ENCODE results near the gene RNU7-1. TPM values are rescaled to one million over a fixed set of nuclear protein-coding genes. Genes with fewer than 3 reads are reported as not detected.
A peak's percentile ranks its signal among the peaks of the same experiment; 100 is the strongest.

Gene RNU7-1
- polyA plus RNA-seq, 1 experiment = not detected

DNA sequence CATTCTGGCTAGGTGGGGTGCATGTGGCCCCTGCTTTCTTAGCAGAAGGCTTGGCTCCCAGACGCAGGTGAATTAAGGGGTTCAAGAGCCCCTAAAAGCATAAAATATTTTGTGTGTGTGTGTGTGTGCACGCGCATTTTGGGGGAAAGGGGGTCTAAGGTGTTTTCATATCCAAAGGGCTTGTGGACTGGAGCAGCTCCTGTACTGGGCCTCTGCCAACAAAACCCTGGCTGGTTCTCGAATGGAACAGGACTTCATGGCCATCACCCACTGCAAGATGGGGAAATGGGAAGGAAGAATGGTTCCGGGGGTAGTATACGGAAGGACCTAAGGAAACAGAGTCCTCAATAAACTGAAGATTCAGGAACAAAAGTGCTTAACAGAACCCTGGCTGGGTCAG, 19.8 kb upstream of the RNU7-1 start:
- POLR2A ChIA-PET = interaction anchor here (0.5 to 1.3 kb wide), 2 partner anchors 20 to 415 kb away, joined by 3 to 13 read pairs; partner anchors contain the start of gene C12orf57
- H3K27me3 ChIP-seq (ENCODE audit: control insufficient read depth, insufficient read depth, low read length) = no peaks in the 10 kb centered on the region
- no peak for DNase-seq (ENCODE audit: low read depth)
- peaks cover 13% of the 10 kb centered on the region for H3K36me3 ChIP-seq (ENCODE audit: control insufficient read depth, insufficient read depth, low read length)
- CTCF ChIA-PET = interaction anchor here (0.7 to 6.6 kb wide), 20 partner anchors 10 to 189 kb away, joined by 3 to 129 read pairs (median 8); partner anchors contain the start of genes C1RL, ENO2, LRRC23 and PHB2
- TF ChIP-seq, protein P1, sequence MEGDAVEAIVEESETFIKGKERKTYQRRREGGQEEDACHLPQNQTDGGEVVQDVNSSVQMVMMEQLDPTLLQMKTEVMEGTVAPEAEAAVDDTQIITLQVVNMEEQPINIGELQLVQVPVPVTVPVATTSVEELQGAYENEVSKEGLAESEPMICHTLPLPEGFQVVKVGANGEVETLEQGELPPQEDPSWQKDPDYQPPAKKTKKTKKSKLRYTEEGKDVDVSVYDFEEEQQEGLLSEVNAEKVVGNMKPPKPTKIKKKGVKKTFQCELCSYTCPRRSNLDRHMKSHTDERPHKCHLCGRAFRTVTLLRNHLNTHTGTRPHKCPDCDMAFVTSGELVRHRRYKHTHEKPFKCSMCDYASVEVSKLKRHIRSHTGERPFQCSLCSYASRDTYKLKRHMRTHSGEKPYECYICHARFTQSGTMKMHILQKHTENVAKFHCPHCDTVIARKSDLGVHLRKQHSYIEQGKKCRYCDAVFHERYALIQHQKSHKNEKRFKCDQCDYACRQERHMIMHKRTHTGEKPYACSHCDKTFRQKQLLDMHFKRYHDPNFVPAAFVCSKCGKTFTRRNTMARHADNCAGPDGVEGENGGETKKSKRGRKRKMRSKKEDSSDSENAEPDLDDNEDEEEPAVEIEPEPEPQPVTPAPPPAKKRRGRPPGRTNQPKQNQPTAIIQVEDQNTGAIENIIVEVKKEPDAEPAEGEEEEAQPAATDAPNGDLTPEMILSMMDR (IDR thresholded peaks at IDR 0.05; ENCODE audit: insufficient read depth, low read depth, low read length) = no peak
- H3K4me3 ChIP-seq (ENCODE audit: low read depth, low read length) = no peak overlapping the region

DNA sequence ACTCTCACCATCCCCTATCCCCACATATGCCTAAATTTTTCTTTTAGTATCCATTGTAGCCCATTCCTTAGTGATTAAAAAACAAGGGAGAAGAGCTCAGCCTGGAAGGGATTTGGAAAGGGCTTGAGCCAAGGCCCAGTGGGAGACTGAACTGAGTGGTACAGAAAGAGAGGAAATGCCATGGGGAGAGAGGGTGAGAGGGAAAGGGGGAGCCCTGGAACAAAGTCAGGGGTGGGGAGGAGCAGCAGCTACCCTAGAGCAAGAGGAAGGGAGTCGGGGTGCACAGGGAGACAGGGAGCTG, 18.4 kb upstream of the RNU7-1 start:
- ChIA-PET POLR2A (interaction anchor here (0.8 to 1.3 kb wide), 4 partner anchors 11 to 135 kb away, joined by 3 to 13 read pairs (median 4); partner anchors contain the start of genes C12orf57, C1S and SPSB2), CTCF (interaction anchor here (0.7 to 6.6 kb wide), 18 partner anchors 12 to 220 kb away, joined by 3 to 129 read pairs (median 8); partner anchors contain the start of genes C12orf57, C1RL, LRRC23 and PHB2)
- no peak overlapping the region for H3K4me3 ChIP-seq (ENCODE audit: low read depth, low read length)

DNA sequence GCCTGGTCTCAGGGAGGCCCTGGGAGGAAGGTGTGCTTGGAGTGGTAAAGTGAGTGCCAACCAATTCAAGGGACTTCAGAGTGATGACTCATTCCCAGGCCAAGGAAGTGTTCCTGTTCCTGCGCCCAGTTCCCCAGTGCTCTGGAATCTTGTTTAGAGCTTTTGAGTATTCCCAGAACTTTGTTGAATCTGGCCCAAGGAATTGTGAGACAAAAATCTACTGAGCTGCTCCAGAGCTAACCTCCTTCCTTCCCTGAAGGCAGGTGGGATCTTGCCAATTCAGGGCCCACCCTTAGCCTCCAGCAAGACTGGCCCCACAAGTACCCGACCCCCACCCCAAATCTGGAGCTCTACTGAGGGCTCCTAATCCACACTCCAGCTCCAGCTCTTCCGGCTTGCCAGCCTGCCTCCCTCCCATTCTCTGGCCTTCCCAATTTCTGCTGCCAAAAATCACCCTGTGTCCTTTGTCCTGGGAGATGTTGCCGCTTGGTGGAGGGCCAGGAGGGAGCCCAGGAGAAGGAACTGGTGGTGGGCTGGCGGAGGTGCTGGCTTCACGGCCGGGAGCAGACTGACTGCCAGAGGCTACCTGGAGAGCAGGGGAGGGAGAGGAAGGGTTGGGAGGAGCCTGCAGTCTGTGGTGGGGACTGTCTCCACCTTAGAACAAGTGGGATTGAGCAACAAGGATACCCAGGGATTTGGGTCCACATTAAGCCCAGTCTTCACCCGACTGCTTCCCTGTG, 17.9 kb upstream of the RNU7-1 start:
- Histone ChIP-seq H3K27me3 (ENCODE audit: control insufficient read depth, insufficient read depth, low read length) (no peaks in the 10 kb centered on the region), H3K36me3 (ENCODE audit: control insufficient read depth, insufficient read depth, low read length) (peaks cover 13% of the 10 kb centered on the region), H3K4me3 (ENCODE audit: low read depth, low read length) (peak overlapping the region; percentile 55)
- TF ChIP-seq, protein P1 (IDR thresholded peaks at IDR 0.05; ENCODE audit: insufficient read depth, low read depth, low read length) = no peak
- ChIA-PET CTCF (interaction anchor here (0.7 to 6.6 kb wide), 19 partner anchors 13 to 219 kb away, joined by 3 to 129 read pairs (median 8); partner anchors contain the start of genes C12orf57, C1RL, LRRC23 and PHB2), POLR2A (interaction anchor here (0.5 to 1.3 kb wide), 5 partner anchors 12 to 157 kb away, joined by 3 to 5 read pairs (median 4); partner anchors contain the start of genes C1S, SPSB2 and TPI1)
- DNase-seq (ENCODE audit: low read depth) = peak; percentile 68

More for the DNA sequence above, 18.4 kb upstream of the RNU7-1 start:
- DNase-seq (ENCODE audit: low read depth) = no peak
- TF ChIP-seq, protein P1 (IDR thresholded peaks at IDR 0.05; ENCODE audit: insufficient read depth, low read depth, low read length) = no peak
- H3K36me3 ChIP-seq (ENCODE audit: control insufficient read depth, insufficient read depth, low read length) = peaks cover 13% of the 10 kb centered on the region
- no peaks in the 10 kb centered on the region for H3K27me3 ChIP-seq (ENCODE audit: control insufficient read depth, insufficient read depth, low read length)

DNA sequence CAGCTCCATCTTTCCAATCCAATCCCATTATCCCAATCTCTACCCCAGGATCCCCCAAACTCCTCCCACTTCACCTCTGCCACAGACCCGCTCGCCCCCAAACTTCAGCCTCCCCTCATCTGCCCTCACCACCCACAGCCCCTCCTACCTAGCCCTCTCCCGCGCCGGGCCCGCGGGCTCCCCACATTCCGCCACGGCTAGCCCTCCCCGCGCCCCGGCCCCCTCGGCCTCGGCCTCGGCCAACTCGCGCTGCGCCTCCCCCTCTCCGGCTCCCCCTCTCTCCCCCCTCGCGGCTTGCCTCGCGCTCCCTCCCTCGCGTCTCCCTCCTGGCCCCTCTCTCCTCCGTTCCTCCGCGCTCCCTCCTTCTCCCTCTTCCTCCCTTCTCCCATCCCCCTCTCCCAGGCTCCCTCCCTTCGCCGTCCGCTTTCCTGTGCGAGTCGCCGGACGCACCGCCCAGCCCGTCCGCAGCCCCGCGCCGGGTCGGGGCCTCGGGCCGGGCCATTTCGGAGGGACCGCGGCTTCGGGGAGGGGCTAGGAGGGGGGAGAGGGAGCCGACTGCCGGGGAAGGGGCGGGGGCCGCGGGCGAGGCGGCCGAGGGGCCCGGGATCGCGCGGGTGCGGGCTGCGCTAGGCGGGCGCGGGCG, 16.1 kb upstream of the RNU7-1 start, which contains the start of gene ATN1:
Gene ATN1 (plus strand): TSS at position 581 of the 643 bp plus-strand sequence. CDS start 6,043 bp downstream, outside the sequence.
- TF ChIP-seq, protein P1 (IDR thresholded peaks at IDR 0.05; ENCODE audit: insufficient read depth, low read depth, low read length) = no peak
- DNase-seq (ENCODE audit: low read depth) = no peak
- Histone ChIP-seq H3K36me3 (ENCODE audit: control insufficient read depth, insufficient read depth, low read length) (peaks cover 5% of the 10 kb centered on the region), H3K4me3 (ENCODE audit: low read depth, low read length) (peak within 1 kb of the TSS; percentile 55), H3K27me3 (ENCODE audit: control insufficient read depth, insufficient read depth, low read length) (no peaks in the 10 kb centered on the region)
- POLR2A ChIA-PET = interaction anchor here (0.8 kb wide), 1 partner anchor 10 kb away, joined by 3 read pairs; no protein-coding TSS in a partner anchor
- CTCF ChIA-PET = interaction anchor here (1.5 to 6.6 kb wide), 6 partner anchors 10 to 186 kb away, joined by 3 to 129 read pairs (median 22); partner anchors contain the start of genes C12orf57, ENO2 and RNU7-1

All from BJ (cell line).